Caco-2 (cell line): Measurements from ENCODE around the gene MMP28. TPM values are rescaled to one million over a fixed set of nuclear protein-coding genes. Genes with fewer than 3 reads are reported as not detected.
"Not testable (repeated sequence)": the region's sequence is repeated elsewhere in the genome, so short reads cannot be mapped to it uniquely, and the experiment has no call there.

ENCODE experiments used
- BruUV-seq: library from RNA; stranded (reverse); fragments of 400-500 nt; replicated peaks from 2 replicates; lab custom pipeline; 2021; lab: Mats Ljungman, UMichigan
- CTCF ChIA-PET: fragments of 300-600 bp; sonication (Branson Sonifier 250); formaldehyde crosslinking; loops from one replicate; lab custom pipeline; 2022; ENCODE audit warnings: antibody characterized with exemption; lab: Charles Lee
- POLR2A ChIA-PET: fragments of 300-600 bp; sonication (Branson Sonifier 250); formaldehyde crosslinking; loops from one replicate; lab custom pipeline; 2022; ENCODE audit warnings: antibody characterized with exemption; lab: Charles Lee
- DNase-seq, 2 experiments: peaks; one replicate each; pipeline versions ENCODE4 v3.0.0 to v3.0.0-alpha.2; 2020 to 2022
- H3K27me3 ChIP-seq: replicated peaks from 2 replicates; pipeline ENCODE4 v1.6.0; 2011; ENCODE audit warnings: low read length; ENCODE audit not compliant: control insufficient read depth, insufficient read depth
- H3K36me3 ChIP-seq: 2 replicates; pipeline ENCODE4 v1.5.1; 2011; ENCODE audit warnings: low read length; ENCODE audit not compliant: control insufficient read depth, insufficient read depth
- H3K4me1 ChIP-seq: fragments of 250-450 bp; sonication (Bioruptor Pico); 2 replicates; pipeline ENCODE4 v1.5.1; 2020; ENCODE audit warnings: mild to moderate bottlenecking
- H3K4me3 ChIP-seq: 2 replicates; pipeline ENCODE4 v1.5.1; 2011; ENCODE audit warnings: low read depth, mild to moderate bottlenecking, control low read depth, low read length
- H3K9me3 ChIP-seq: fragments of 250-450 bp; sonication (Bioruptor Pico); 2 replicates; pipeline ENCODE4 v1.5.1; 2020; ENCODE audit warnings: mild to moderate bottlenecking, moderate library complexity
- H3K27ac Mint-ChIP-seq: one replicate; pipeline ENCODE4 v1.8.0; 2022; ENCODE audit warnings: mixed read lengths; ENCODE audit not compliant: unreplicated experiment
- H3K27me3 Mint-ChIP-seq: one replicate; pipeline ENCODE4 v1.8.0; 2022; ENCODE audit warnings: mixed read lengths; ENCODE audit not compliant: insufficient read depth, unreplicated experiment
- H3K36me3 Mint-ChIP-seq: one replicate; pipeline ENCODE4 v1.8.0; 2022; ENCODE audit warnings: mild to moderate bottlenecking, mixed read lengths; ENCODE audit not compliant: insufficient read depth, unreplicated experiment
- H3K4me1 Mint-ChIP-seq: one replicate; pipeline ENCODE4 v1.8.0; 2022; ENCODE audit warnings: low read depth, mixed read lengths; ENCODE audit not compliant: unreplicated experiment
- H3K4me3 Mint-ChIP-seq: one replicate; pipeline ENCODE4 v1.8.0; 2022; ENCODE audit warnings: mild to moderate bottlenecking, moderate library complexity, mixed read lengths; ENCODE audit not compliant: unreplicated experiment
- H3K9me3 Mint-ChIP-seq: one replicate; pipeline ENCODE4 v1.8.0; 2022; ENCODE audit warnings: mixed read lengths; ENCODE audit not compliant: unreplicated experiment
- intact Hi-C: fragments of 100-400 bp; cut with micrococcal nuclease; formaldehyde crosslinking; loops from one replicate; pipeline ENCODE4 v1.10.0; 2022; ENCODE audit not compliant: unreplicated experiment
- total RNA-seq: library from RNA; stranded (reverse); gene quantifications from 2 replicates; pipeline ENCODE4 v1.2.3, GENCODE V29; 2022
- TF ChIP-seq, protein P1 (sequence below), 2 experiments: fragments of 200-600 bp in 1 of 2; IDR thresholded peaks; 1 replicate in 1 of 2; 2 replicates in 1 of 2; pipeline versions ENCODE4 v1.5.1 to v1.8.0; 2011 to 2022; ENCODE audit warnings: antibody characterized with exemption in 1 of 2, control low read depth in 1 of 2, inconsistent platforms in 1 of 2, low read depth in 1 of 2, low read length in 1 of 2, mild to moderate bottlenecking in 1 of 2, moderate library complexity in 1 of 2; ENCODE audit not compliant: insufficient read depth in 1 of 2, severe bottlenecking in 1 of 2, unreplicated experiment in 1 of 2

Gene MMP28
- total RNA-seq, 1 experiment from 2014 or later = not detected

GRCh38 chr17:35752945-35753764 is 42.3 kb downstream of the MMP28 start, which contains the start of gene GAS2L2:
Gene GAS2L2 (minus strand): TSS chr17:35753239. CDS start chr17:35752850, 389 bp downstream.
- intact Hi-C loops = no loop called here
- ChIA-PET CTCF (interaction anchor here (1.4 kb wide), 1 partner anchor 11 kb away, joined by 5 read pairs; no protein-coding TSS in a partner anchor), POLR2A (no interaction called here)
- Mint-ChIP-seq H3K9me3 (no peaks in the 10 kb centered on the region), H3K27ac (no peak within 1 kb of the TSS), H3K36me3 (no peaks in the 10 kb centered on the region), H3K4me1 (peaks cover 6% of the 10 kb centered on the region), H3K27me3 (peaks cover 6% of the 10 kb centered on the region), H3K4me3 (no peak within 1 kb of the TSS)
- H3K4me1 ChIP-seq = 0 out of 2 replicates have a peak, but pooled peaks cover 4% of the 10 kb centered on the region
- TF ChIP-seq, protein P1, sequence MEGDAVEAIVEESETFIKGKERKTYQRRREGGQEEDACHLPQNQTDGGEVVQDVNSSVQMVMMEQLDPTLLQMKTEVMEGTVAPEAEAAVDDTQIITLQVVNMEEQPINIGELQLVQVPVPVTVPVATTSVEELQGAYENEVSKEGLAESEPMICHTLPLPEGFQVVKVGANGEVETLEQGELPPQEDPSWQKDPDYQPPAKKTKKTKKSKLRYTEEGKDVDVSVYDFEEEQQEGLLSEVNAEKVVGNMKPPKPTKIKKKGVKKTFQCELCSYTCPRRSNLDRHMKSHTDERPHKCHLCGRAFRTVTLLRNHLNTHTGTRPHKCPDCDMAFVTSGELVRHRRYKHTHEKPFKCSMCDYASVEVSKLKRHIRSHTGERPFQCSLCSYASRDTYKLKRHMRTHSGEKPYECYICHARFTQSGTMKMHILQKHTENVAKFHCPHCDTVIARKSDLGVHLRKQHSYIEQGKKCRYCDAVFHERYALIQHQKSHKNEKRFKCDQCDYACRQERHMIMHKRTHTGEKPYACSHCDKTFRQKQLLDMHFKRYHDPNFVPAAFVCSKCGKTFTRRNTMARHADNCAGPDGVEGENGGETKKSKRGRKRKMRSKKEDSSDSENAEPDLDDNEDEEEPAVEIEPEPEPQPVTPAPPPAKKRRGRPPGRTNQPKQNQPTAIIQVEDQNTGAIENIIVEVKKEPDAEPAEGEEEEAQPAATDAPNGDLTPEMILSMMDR (IDR thresholded peaks at IDR 0.05; ENCODE audit: insufficient read depth in 1 of 2, low read depth in 1 of 2, low read length in 1 of 2, severe bottlenecking in 1 of 2, unreplicated experiment in 1 of 2) = no peak
- no peaks in the 10 kb centered on the region for H3K9me3 ChIP-seq
- H3K36me3 ChIP-seq = no peaks in the 10 kb centered on the region
- H3K27me3 ChIP-seq = no peaks in the 10 kb centered on the region
- DNase-seq = no peak
- H3K4me3 ChIP-seq = no peak within 1 kb of the TSS
- BruUV-seq = no TSS peak

- BruUV-seq = no TSS peak
- Mint-ChIP-seq H3K4me1 (peaks cover 6% of the 10 kb centered on the region), H3K36me3 (no peaks in the 10 kb centered on the region), H3K4me3 (no peak overlapping the region), H3K9me3 (no peaks in the 10 kb centered on the region), H3K27me3 (peaks cover 6% of the 10 kb centered on the region), H3K27ac (no peak overlapping the region)
- DNase-seq = no peak
- CTCF ChIA-PET = interaction anchor here (1.4 kb wide), 1 partner anchor 12 kb away, joined by 5 read pairs; no protein-coding TSS in a partner anchor
- Histone ChIP-seq H3K9me3 (no peaks in the 10 kb centered on the region), H3K4me3 (no peak overlapping the region), H3K36me3 (no peaks in the 10 kb centered on the region), H3K27me3 (no peaks in the 10 kb centered on the region), H3K4me1 (peaks cover 4% of the 10 kb centered on the region; the same call in 1 of the 2 replicates)
- POLR2A ChIA-PET = no interaction called here
- TF ChIP-seq, protein P1 (IDR thresholded peaks at IDR 0.05; ENCODE audit: insufficient read depth in 1 of 2, low read depth in 1 of 2, low read length in 1 of 2, severe bottlenecking in 1 of 2, unreplicated experiment in 1 of 2) = no peak
- intact Hi-C loops = no loop called here
These were observed 43.0 kb downstream of the MMP28 start for GRCh38 chr17:35752471-35752870.

- H3K27me3 Mint-ChIP-seq, BruUV-seq, POLR2A ChIA-PET, H3K9me3 Mint-ChIP-seq, H3K9me3 ChIP-seq, H3K4me3 ChIP-seq, DNase-seq, H3K27me3 ChIP-seq, H3K4me3 Mint-ChIP-seq, H3K36me3 Mint-ChIP-seq, H3K4me1 ChIP-seq, H3K27ac Mint-ChIP-seq, H3K36me3 ChIP-seq, CTCF ChIA-PET, intact Hi-C loops, H3K4me1 Mint-ChIP-seq: not testable (repeated sequence)
These were observed 43.9 kb downstream of the MMP28 start for GRCh38 chr17:35751541-35751940.
